ENCODE data around the gene HYI.
"Not testable (repeated sequence)": the region's sequence is repeated elsewhere in the genome, so short reads cannot be mapped to it uniquely, and the experiment has no call there.

The HYI gene

DNA sequence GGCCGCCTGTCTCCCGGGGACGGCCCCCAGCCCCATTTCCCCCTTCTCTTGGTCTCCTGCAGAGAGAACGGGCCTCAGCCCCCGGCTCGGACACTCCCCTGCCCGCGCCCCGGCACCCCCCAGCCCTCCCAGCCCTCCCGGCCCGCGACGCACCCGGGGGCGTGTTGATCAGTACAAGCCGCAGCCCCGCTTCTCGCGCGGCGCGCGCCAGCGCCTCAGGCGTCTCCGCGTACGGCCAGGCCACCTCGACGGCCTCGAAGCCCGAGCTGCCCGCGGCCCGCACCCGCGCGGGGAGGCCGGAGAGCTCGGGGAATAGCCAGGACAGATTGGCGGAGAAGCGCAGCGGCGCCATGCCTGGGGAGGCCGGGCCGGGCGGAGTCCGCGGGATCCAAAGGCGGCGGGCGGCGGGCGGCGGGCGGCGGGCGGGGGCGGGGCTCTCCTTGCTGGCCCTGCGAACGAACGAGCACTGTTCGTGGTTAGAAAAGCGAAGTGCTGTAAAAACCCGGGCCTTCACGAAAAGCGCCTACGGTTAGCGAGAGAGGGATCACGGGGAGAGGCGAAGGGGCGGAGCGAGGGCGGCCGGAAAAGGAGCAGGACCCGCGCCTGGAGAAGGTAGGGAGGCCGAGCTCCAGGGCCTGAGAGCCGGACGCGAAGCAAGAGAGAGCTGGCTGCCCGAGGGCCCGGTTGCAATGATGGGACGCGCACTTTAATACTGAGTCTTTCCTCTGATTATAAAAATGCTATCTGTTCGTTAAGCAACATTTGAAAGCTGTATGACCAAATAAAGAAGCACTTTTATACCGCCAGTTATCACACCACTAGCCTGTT, at the start of gene HYI:
HYI (minus strand) TSS at position 490 of the 828 bp plus-strand sequence; CDS start at position 352, 138 bp downstream.
- peak; percentile 72 for DNase-seq

DNA sequence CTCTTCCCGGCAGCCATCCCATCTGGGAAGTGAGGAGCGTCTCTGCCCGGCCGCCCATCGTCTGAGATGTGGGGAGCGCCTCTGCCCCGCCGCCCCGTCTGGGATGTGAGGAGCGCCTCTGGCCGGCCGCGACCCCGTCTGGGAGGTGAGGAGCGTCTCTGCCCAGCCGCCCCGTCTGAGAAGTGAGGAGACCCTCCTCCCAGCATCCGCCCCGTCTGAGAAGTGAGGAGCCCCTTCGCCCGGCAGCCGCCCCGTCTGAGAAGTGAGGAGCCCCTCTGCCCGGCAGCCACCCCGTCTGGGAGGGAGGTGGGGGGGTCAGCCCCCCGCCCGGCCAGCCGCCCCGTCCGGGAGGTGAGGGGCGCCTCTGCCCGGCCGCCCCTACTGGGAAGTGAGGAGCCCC, 48.1 kb upstream of the HYI start:
- DNase-seq, result not testable (repeated sequence)

GRCh38 chr1:43499898-43500297, 46.2 kb upstream of the HYI start:
- no peak for DNase-seq

GRCh38 chr1:43495204-43495603, 41.5 kb upstream of the HYI start:
- DNase-seq, result no peak

DNA sequence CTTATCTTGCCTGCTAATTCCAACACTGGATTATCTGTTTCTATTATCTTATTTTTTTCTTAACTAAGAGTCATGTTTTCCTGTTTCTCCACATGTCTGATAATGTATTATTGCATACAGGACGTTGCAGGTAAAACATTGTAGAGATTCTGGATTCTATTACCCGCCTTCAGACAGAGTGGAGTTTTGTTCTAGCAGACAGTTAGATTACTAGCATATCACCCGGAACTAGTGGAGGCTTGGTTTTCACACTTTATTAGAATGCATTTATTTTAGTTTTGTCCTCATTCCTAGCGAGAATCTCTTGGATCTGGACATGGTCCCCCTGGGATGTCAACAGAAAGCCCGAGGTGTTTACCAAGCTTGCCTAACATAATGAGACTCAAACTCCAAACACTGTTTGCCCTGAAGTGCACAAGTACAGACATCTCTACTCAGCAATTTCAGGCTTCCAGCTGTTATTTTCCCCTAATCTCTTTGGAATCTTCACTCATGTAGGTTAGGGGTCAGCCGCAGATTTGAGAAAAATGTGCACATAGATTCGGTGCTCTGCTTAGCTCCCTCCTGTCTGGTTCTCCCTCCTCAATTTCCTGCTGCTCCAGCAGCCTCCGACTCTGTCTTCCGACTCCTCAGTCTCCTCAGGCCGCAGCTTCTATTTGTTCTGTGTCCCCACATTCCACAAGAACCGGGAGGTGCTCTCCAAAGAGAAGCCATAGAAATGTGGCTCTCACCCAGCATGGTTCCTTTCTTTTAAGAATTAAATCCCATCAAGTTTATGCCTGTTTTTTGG, 40.1 kb upstream of the HYI start:
- DNase-seq, result no peak

GRCh38 chr1:43492826-43493225, 39.1 kb upstream of the HYI start:
- no peak for DNase-seq

GRCh38 chr1:43491061-43491460, 37.3 kb upstream of the HYI start:
- DNase-seq, result no peak

GRCh38 chr1:43488165-43488564, 34.4 kb upstream of the HYI start:
- DNase-seq, result no peak

GRCh38 chr1:43484367-43484766, 30.6 kb upstream of the HYI start:
- DNase-seq, result no peak

- no peak for DNase-seq
Measured at GRCh38 chr1:43482215-43482614, 28.5 kb upstream of the HYI start.

DNA sequence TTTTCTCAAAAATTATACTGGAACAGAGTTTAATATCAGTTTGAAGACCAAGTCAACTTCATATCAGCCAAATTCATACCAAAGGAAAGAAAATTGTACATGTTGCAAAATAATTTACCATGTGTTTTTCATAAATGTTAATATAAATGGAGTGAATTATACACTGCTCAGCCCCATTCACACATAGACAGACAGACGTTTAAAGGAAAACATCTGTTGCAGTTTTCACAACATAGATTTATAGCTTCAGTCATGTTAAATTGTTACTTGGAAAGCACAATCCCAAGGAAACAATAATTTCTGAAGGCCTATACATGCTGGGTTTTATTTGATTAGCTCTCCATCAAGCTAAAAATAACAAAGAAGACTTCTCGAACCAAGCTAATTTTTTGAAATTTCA, 27.8 kb upstream of the HYI start:
- DNase-seq, result peak; percentile 9

GRCh38 chr1:43479414-43479813, 25.7 kb upstream of the HYI start:
- DNase-seq, result no peak

DNA sequence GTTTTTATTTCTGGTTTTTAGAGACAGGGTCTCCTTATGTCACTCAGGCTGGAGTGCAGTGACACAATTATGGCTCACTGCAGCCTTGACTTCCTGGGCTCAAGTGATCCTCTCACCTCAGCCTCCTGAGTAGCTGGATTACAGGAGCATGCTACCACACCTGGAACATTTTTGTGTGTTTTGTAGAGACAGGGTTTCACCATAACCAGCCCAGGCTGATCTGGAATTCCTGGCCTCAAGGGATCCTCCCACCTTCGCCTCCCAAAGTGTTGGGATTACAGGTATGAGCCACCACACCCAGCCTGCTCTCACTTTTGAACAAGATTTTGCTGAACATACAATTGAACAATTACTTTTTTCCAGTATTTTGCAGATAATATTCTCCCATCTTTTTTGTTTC, 24.0 kb upstream of the HYI start:
- no peak for DNase-seq

DNA sequence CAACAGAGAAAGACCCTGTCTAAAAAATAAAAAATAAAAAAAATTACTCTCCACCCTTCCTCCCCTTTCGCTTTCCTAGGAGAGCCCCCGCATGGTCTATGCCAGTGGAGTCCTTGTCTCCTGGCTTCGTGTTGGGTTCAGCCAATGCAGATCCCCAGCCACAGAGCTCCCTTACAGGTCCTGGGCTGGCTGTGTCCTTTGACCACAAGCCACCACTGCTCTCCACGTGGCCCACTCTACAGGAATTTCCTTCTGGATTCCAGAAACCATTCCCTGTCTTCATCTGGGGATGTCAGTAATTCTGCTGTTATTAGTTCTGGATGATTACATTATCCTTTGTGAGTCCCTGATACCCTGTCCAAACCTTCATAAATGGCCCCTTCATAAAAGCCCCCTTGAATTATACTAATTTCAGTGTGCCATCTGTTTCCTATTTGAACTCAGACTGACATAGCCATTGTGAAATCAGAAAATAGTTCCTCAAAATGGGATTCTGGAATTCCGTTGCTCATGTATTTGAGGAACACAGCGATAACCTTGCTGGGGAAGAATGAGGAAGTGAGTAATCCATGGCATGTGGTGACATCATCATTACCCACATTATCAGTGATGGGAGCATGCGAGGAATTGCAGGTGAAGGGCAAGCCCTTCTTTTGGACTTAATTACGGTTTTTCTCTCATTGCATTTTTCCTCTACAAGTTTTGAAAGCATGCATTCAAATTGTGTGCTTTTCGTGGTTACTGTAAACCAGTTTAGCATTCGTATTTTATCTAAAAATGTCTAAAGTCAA, 22.1 kb upstream of the HYI start:
- not testable (repeated sequence) for DNase-seq

DNA sequence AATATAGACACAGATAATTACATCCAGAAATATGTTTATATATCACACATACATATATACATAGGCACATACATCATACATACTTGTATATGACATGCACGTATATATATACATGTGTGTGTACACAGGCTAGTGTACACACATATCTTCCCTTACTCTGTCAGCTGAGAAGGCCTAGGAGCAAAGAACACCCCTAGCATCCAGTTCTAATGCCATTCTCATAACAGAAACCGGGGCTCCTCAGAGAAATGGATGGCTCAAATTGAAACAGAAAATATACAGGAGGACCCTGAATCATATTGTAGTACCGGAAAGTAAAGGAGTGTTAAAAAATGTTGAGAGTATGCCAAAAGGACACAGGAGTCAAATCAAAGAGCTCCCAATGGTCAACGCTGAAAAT, 19.7 kb upstream of the HYI start:
- no peak for DNase-seq

- not testable (repeated sequence) for DNase-seq
Measured at GRCh38 chr1:43472463-43473151, 18.9 kb upstream of the HYI start.

GRCh38 chr1:43472087-43472462, 18.3 kb upstream of the HYI start:
- DNase-seq, result no peak

DNA sequence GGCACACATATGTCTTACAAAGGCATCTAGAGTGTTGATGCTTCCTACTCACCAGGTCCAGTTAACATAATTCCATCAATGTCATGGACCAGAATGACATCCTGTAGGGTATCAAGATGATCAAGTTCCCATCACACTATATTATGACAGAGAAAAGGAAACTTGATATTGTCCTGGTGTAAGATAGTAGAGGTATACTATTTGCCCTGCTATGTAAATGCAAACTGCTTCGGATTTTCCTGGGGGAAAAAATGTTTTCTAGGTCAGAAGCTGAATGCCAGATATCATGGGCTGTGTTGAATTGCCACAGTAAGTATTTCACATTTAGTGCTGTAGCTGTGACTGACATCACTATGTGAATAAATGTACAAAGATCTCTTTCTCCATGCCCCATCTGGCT, 16.2 kb upstream of the HYI start:
- no peak for DNase-seq

DNA sequence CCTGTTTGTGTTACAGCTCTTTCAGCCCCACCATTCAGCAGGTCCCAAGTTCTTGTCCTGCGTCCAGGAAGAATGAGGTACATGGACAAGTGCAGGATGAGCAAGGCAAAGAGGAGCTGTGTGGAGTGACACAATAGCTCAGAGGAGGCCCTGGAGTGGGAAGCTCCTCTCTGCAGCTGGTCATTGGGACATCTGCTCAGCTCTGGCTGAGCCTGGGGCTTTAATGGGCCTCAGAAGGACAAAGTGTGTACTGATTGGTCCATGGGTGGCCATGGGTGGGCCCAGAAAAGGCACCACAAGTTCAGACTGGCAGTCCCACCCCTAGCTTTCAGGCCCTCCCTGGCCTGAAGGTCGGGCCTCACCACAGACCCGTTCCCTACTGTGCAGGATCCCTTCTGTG, 14.7 kb upstream of the HYI start:
- no peak for DNase-seq

GRCh38 chr1:43466403-43466802, 12.7 kb upstream of the HYI start:
- no peak for DNase-seq

GRCh38 chr1:43465505-43466067, 11.9 kb upstream of the HYI start:
- DNase-seq, result no peak

DNA sequence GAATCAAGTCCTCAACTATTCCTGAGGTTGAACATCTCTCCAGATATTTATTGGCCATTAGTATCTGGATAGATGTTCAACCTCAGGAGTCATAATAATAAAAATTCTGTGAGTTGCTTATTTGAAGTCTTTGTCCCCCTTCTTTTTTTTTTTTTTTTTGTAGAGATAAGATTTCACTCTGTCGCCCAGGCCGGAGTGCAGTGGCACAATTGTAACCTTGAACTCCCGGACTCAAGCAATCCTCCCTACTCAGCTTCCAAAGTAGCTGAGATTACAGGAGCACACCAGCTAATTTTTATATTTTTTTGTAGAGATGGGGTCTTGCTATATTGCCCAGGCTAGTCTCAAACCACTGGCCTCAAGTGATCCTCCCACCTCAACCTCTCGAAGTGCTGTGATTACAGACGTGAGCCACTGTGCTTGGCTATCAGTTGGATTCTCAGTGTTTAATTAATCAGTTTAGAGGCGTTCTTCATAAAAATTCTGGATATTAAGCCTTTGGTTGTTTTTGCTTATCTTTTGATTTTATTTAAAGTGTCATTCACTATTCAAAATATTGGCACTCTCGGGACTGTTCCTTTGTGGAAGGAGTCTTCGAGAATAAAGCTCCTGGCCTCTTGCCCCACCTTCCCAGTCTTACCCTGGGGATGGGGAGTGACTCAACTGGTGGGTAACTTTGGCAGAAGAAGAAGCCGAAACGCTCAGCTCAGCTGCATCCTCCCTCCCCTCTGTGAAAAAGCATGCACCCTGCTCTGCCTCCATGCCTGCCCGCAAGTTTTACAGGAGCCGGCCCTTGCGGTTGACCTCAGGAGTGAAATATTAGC, 11.2 kb upstream of the HYI start:
- no peak for DNase-seq

All from NCI-H1417 treated with DMSO at 0.1 percent for 48 hours (cell line).